Measurements from ENCODE around the gene RAD50.

The RAD50 gene

DNA sequence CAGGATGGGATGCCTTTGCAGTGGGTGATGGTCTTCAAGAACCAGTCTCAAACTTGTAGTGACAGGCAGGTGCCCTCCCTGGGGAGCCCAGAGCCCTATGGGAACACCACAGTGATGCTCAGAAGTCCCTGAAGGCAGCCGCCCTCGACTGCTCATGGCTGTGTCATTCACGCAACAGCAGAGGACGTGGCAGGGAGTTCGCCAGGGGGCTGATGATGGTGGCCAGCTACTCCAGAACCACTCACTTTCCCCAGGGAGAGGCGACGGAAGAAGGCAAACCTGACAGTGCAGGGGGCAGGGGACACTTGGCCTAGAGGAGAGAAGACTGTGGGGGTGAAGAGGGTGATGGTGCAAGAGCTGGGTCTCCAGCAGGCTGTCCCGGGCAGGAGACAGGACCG, 105.2 kb downstream of the RAD50 start:
- in situ Hi-C loops (cut with HindIII; ENCODE audit: low pct_unique_long_range_greater_than_20kb, low sequenced_read_pairs), result no loop called here
- TF ChIP-seq JUND (IDR thresholded peaks at IDR 0.05; ENCODE audit: low read depth), result no peak
- DNase-seq (ENCODE audit: low read depth in 1 of 2, low spot score in 1 of 2), result no peak

DNA sequence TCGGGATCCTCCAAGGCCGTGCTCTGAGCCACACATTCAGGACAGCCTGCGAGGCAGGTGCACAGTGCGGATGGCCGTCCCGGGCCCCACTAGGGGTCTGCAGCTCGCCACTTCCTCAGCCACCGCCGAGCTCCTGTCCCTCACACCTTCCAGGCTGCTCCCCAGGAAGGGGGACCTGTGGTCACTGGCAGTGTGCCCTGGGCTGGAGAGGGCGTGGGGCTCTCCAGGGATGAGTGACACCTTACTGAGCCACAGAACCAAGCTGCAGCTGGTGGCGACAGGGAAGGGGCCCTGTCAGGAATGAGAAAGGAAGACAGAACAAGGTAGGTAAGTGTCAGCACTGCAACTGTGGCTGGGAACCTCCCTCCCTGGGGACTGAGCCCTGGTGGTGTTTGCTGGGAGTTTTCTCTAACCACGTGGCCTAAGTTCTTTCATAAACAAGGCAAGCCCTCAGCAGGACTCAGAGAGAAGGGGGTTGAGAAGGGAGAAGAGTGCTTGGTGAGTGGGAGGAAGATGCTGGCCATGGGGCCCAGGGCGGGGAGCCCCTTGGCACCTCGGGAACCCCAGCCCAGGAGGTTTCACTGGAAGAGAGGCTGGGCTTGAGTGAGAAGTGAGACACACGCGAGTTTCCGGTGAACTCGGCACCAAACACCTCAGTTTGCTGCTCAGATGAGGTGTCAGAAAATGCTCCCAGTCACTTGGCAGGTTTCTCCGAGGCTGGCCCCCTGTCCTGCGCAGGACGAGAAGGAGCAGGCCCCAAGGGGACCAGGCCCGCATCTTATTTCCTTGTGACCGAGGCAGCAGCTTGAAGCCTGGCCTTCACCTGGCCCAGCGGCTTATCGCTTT, 106.4 kb downstream of the RAD50 start:
- in situ Hi-C loops (cut with HindIII; ENCODE audit: low pct_unique_long_range_greater_than_20kb, low sequenced_read_pairs), result no loop called here
- no peak for TF ChIP-seq JUND (IDR thresholded peaks at IDR 0.05; ENCODE audit: low read depth)
- DNase-seq (ENCODE audit: low read depth in 1 of 2, low spot score in 1 of 2), result peak in 1 of 2 experiments; percentile 17

- no peak for TF ChIP-seq JUND (IDR thresholded peaks at IDR 0.05; ENCODE audit: low read depth)
Observed at GRCh38 chr5:132663771-132664695, 107.3 kb downstream of the RAD50 start.

GRCh38 chr5:132664696-132665209, 108.0 kb downstream of the RAD50 start:
- no peak for DNase-seq (ENCODE audit: low read depth in 1 of 2, low spot score in 1 of 2)
- in situ Hi-C loops (cut with HindIII; ENCODE audit: low pct_unique_long_range_greater_than_20kb, low sequenced_read_pairs), result no loop called here
- TF ChIP-seq JUND (IDR thresholded peaks at IDR 0.05; ENCODE audit: low read depth), result no peak

More at GRCh38 chr5:132663771-132664695, 107.3 kb downstream of the RAD50 start:
- in situ Hi-C loops (cut with HindIII; ENCODE audit: low pct_unique_long_range_greater_than_20kb, low sequenced_read_pairs), result no loop called here
- DNase-seq (ENCODE audit: low read depth in 1 of 2, low spot score in 1 of 2), result no peak

GRCh38 chr5:132665574-132666080, 108.8 kb downstream of the RAD50 start:
- in situ Hi-C loops (cut with HindIII; ENCODE audit: low pct_unique_long_range_greater_than_20kb, low sequenced_read_pairs), result no loop called here
- no peak for DNase-seq (ENCODE audit: low read depth in 1 of 2, low spot score in 1 of 2)
- no peak for TF ChIP-seq JUND (IDR thresholded peaks at IDR 0.05; ENCODE audit: low read depth)

DNA sequence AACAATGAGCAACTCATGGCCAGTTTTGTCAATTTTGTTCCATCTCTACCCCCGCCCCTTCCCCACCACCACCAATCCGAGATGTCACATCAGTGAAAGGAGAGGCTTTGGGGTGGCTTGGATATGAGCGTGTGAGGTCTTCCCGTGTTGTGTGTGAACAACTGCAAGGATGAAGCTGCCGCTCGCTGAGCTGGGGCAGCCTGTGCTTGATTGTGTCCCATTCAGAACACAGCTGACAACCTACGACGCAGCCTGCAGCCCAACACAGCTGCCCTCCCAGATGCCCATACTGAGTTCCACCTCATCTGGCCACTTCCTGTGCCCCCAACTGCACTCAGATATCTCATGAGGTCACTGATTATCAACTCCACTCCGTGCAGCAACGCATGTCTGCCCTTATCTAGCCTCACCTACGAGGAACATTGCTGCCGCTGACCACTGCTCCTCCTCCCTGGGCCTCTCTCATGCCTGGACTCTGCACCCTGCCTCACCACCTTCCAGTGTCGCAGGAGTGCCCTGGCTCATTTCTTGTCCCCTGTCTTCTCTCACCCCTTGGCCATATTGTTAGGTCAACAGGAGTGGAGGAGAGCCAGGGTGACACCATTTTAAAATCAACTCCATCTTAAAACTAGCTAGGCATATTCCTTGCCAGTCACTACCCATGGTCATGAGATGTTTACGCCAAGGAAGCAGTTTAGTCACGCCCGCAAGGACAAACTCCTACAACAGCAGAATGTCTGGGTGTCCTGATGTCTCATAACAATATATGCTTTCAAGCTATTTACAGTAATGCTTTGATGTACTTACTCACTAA, 109.7 kb downstream of the RAD50 start:
- in situ Hi-C loops (cut with HindIII; ENCODE audit: low pct_unique_long_range_greater_than_20kb, low sequenced_read_pairs), result no loop called here
- no peak for DNase-seq (ENCODE audit: low read depth in 1 of 2, low spot score in 1 of 2)
- TF ChIP-seq JUND (IDR thresholded peaks at IDR 0.05; ENCODE audit: low read depth), result no peak

DNA sequence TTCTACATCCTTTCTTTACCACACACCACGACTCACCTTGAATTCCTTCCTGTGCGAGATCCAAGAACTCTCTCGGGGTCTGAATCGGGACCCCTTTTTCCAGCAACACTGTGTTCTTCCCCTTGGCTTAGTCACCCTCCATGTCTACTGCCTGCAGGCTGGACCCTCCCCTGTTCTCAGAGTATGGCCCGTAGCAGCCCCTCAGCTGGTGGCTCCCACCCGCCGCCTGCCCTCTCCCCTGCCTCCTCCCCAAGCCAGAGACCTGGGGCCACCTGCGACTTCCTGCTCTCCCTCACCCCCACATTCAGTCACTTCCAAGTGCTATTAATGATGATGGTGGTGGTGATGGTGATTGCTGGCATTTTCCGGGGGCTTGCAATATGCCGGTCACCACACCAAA, 110.5 kb downstream of the RAD50 start:
- DNase-seq (ENCODE audit: low read depth in 1 of 2, low spot score in 1 of 2), result no peak
- TF ChIP-seq JUND (IDR thresholded peaks at IDR 0.05; ENCODE audit: low read depth), result no peak
- in situ Hi-C loops (cut with HindIII; ENCODE audit: low pct_unique_long_range_greater_than_20kb, low sequenced_read_pairs), result no loop called here

DNA sequence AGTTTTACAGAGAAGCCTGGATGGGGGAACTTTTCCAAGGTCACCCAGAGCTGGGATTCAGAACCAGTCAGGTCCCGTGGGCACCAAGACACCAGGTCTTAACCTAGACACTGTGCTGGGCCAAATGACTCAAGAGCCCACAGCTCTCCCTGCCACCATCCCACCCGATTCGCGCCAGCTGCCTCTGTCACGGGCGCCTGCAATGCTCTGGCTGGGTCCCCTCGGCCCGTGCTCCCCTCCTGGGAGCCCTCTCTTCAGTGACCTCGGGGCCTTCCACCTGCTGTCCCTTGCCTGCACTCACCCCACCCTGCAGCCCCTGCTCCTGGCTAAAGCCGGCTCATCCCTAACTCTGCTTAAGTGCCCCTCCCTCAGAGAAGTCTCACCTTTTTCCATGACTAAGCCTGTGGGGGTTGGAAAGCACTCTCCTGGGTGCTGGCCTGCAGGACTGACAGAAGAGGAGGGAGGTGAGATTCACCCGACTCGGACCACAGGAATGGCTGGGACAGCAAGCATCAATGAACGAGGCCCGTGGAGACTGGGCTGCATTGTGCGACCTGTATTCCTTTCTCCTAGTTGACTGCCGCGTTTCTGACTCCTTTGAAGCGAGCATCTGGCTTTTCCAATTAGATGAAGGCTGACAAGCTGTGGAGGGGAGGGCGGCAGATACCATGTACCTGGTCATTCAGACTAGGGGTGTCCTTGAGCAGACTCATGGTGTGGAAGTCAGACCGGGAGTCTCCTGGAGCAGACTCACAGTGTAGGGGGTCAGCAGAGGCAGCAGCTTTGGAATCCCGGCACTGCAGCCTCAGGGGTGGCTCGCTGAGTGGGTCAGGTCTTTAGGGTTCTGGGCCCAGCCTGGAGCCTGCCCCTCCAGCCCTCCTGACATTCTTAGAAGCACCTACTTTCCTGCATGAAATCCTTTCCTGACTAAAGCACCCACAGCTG, 111.3 kb downstream of the RAD50 start:
- in situ Hi-C loops (cut with HindIII; ENCODE audit: low pct_unique_long_range_greater_than_20kb, low sequenced_read_pairs), result no loop called here
- no peak for TF ChIP-seq JUND (IDR thresholded peaks at IDR 0.05; ENCODE audit: low read depth)
- DNase-seq (ENCODE audit: low read depth in 1 of 2, low spot score in 1 of 2), result no peak

DNA sequence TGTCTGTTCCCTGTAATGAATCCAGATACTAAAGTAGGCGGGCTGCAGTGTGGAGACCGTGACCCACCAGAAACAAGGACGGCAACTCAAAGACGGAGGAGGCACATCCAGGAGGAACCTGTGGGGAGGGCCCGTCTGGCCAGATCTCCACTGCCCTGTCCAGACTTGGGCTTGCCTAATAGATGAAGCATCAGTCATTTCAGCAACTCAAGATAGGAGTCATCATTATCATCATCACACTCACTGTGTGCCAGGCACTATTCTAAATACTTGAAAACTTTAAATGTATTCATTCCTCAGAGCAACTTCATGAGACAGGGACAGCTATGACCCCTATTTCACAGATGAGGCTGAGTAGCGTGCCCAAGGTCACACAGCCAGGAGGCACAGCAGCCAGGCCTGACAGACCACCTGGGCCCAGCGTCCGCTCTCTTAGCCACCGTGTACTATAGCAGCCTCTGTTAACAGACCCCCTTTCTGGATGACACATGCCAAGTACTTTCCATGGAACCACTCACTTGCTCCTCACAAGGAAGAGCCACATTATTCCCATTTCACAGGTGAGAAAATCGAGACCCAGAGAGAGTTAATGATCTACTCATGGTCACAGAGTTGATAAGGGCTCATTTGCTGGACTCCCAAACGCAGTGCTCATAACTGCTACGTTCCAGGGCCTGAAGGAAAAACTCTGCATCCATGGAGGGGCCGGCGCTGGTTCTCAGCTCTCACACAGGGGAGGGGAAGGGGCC, 112.1 kb downstream of the RAD50 start:
- no peak for DNase-seq (ENCODE audit: low read depth in 1 of 2, low spot score in 1 of 2)
- in situ Hi-C loops (cut with HindIII; ENCODE audit: low pct_unique_long_range_greater_than_20kb, low sequenced_read_pairs), result no loop called here
- TF ChIP-seq JUND (IDR thresholded peaks at IDR 0.05; ENCODE audit: low read depth), result no peak

GRCh38 chr5:132669455-132669820, 112.7 kb downstream of the RAD50 start:
- no peak for DNase-seq (ENCODE audit: low read depth in 1 of 2, low spot score in 1 of 2)
- in situ Hi-C loops (cut with HindIII; ENCODE audit: low pct_unique_long_range_greater_than_20kb, low sequenced_read_pairs), result no loop called here
- TF ChIP-seq JUND (IDR thresholded peaks at IDR 0.05; ENCODE audit: low read depth), result no peak

Data from T47D (cell line).